Progenitor cell of endocrine pancreas (in vitro differentiated cells): ENCODE results near the gene SPATA2. TPM values are rescaled to one million over a fixed set of nuclear protein-coding genes. Genes with fewer than 3 reads are reported as not detected.

ENCODE experiments used
- DNase-seq: peaks from one replicate; pipeline ENCODE4 v3.0.0; 2021; ENCODE audit warnings: low spot score; ENCODE audit not compliant: unreplicated experiment
- H3K27ac Mint-ChIP-seq: 2 replicates; pipeline ENCODE4 v1.8.0; 2021; ENCODE audit warnings: mild to moderate bottlenecking, moderate library complexity, mixed read lengths
- H3K27me3 Mint-ChIP-seq: 2 replicates; pipeline ENCODE4 v1.8.0; 2021; ENCODE audit warnings: mixed read lengths
- H3K36me3 Mint-ChIP-seq: 2 replicates; pipeline ENCODE4 v1.8.0; 2022; ENCODE audit warnings: mixed read lengths; ENCODE audit not compliant: insufficient read depth
- H3K4me1 Mint-ChIP-seq: 2 replicates; pipeline ENCODE4 v1.8.0; 2021; ENCODE audit warnings: low read depth, mixed read lengths
- H3K4me3 Mint-ChIP-seq: 2 replicates; pipeline ENCODE4 v1.8.0; 2021; ENCODE audit warnings: low read depth, mild to moderate bottlenecking, moderate library complexity, mixed read lengths
- H3K9me3 Mint-ChIP-seq: 2 replicates; pipeline ENCODE4 v1.8.0; 2021; ENCODE audit warnings: low read depth, mixed read lengths
- CTCF ChIP-seq: fragments of 200-600 bp; sonication (generic); IDR thresholded peaks from one replicate; pipeline ENCODE4 v1.5.0; 2021; ENCODE audit warnings: antibody characterized with exemption, mild to moderate bottlenecking; ENCODE audit not compliant: unreplicated experiment
- total RNA-seq: library from RNA; stranded (reverse); gene quantifications from 2 replicates; pipeline ENCODE4 v1.2.1, GENCODE V29; 2021

Gene SPATA2
- total RNA-seq, 1 donor from 2014 or later: 9.5 TPM

GRCh38 chr20:49894073-49894470, 21.3 kb downstream of the SPATA2 start:
- H3K27me3 Mint-ChIP-seq: no peaks in the 10 kb centered on the region
- TF ChIP-seq CTCF: no peak
- no peak for DNase-seq
- no peak overlapping the region for H3K27ac Mint-ChIP-seq
- peaks cover 6% of the 10 kb centered on the region for H3K4me1 Mint-ChIP-seq
- no peaks in the 10 kb centered on the region for H3K9me3 Mint-ChIP-seq
- H3K4me3 Mint-ChIP-seq: no peak overlapping the region
- H3K36me3 Mint-ChIP-seq: no peaks in the 10 kb centered on the region

- H3K9me3 Mint-ChIP-seq: no peaks in the 10 kb centered on the region
- DNase-seq: no peak
- no peak overlapping the region for H3K27ac Mint-ChIP-seq
- no peak overlapping the region for H3K4me3 Mint-ChIP-seq
- H3K36me3 Mint-ChIP-seq: peaks cover 1% of the 10 kb centered on the region
- no peak for TF ChIP-seq CTCF
- no peaks in the 10 kb centered on the region for H3K27me3 Mint-ChIP-seq
- peaks cover 8% of the 10 kb centered on the region for H3K4me1 Mint-ChIP-seq
These were observed 21.9 kb downstream of the SPATA2 start for GRCh38 chr20:49893242-49894072.

- no peaks in the 10 kb centered on the region for H3K9me3 Mint-ChIP-seq
- peaks cover 1% of the 10 kb centered on the region for H3K36me3 Mint-ChIP-seq
- H3K27me3 Mint-ChIP-seq: no peaks in the 10 kb centered on the region
- H3K4me1 Mint-ChIP-seq: peaks cover 11% of the 10 kb centered on the region
- no peak for DNase-seq
- no peak overlapping the region for H3K27ac Mint-ChIP-seq
- H3K4me3 Mint-ChIP-seq: no peak overlapping the region
- no peak for TF ChIP-seq CTCF
These were observed 22.5 kb downstream of the SPATA2 start for GRCh38 chr20:49892817-49893216.

GRCh38 chr20:49892260-49892659, 23.1 kb downstream of the SPATA2 start:
- peaks cover 1% of the 10 kb centered on the region for H3K36me3 Mint-ChIP-seq
- no peak for DNase-seq
- H3K4me3 Mint-ChIP-seq: no peak overlapping the region
- peaks cover 15% of the 10 kb centered on the region for H3K4me1 Mint-ChIP-seq
- H3K27me3 Mint-ChIP-seq: no peaks in the 10 kb centered on the region
- no peaks in the 10 kb centered on the region for H3K9me3 Mint-ChIP-seq
- H3K27ac Mint-ChIP-seq: no peak overlapping the region
- no peak for TF ChIP-seq CTCF

GRCh38 chr20:49891476-49892110, 23.7 kb downstream of the SPATA2 start:
- Mint-ChIP-seq H3K4me3 (no peak overlapping the region), H3K27me3 (no peaks in the 10 kb centered on the region), H3K27ac (no peak overlapping the region), H3K36me3 (peaks cover 1% of the 10 kb centered on the region), H3K4me1 (peaks cover 22% of the 10 kb centered on the region), H3K9me3 (no peaks in the 10 kb centered on the region)
- DNase-seq: no peak
- TF ChIP-seq CTCF: no peak
